GM13977 (cell line): ENCODE measurements around the gene ITPRID1.
"Not testable (repeated sequence)": the region's sequence is repeated elsewhere in the genome, so short reads cannot be mapped to it uniquely, and the experiment has no call there.

Experiments used
- DNase-seq: peaks from one replicate; pipeline ENCODE4 v3.0.0; 2012; ENCODE audit warnings: low spot score
- CTCF ChIP-seq: IDR thresholded peaks from 2 replicates; pipeline ENCODE4 v1.5.1; 2012; ENCODE audit warnings: mild to moderate bottlenecking, control low read depth; ENCODE audit not compliant: insufficient read depth; ENCODE audit errors: extremely low read depth, missing control alignments
- in situ Hi-C: fragments of 300-500 bp; cut with MboI; formaldehyde crosslinking; loops from one replicate; pipeline ENCODE4 v1.12.0; 2022; ENCODE audit warnings: low sequenced_read_pairs, low pct_unique_long_range_greater_than_20kb, mixed read lengths, inconsistent platforms; ENCODE audit not compliant: unreplicated experiment

ITPRID1 gene

DNA sequence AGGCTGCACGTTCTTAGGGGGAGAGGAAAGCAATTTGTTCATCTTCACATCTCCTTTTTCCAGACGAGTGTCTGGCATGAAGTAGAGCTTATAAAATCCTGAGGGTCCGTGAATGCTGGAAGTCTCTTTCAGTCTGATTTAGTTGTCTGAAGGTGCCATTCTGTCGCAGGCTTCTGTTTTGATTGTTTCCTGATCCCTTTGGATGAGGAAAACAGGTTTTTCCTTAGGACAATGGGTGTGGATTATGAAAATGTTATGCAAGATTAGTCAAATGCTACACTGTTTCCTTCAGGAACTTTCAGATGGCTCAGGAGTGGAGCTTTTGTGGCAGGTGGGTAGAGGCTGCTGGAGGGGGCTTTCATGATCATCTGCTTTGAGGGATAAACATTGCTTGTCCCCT, at the start of gene ITPRID1:
ITPRID1 (plus strand) TSS at position 301 of the 400 bp plus-strand sequence. CDS start 38,935 bp downstream, outside the sequence.
- DNase-seq: no peak
- no peak for TF ChIP-seq CTCF
- in situ Hi-C loops: no loop called here

DNA sequence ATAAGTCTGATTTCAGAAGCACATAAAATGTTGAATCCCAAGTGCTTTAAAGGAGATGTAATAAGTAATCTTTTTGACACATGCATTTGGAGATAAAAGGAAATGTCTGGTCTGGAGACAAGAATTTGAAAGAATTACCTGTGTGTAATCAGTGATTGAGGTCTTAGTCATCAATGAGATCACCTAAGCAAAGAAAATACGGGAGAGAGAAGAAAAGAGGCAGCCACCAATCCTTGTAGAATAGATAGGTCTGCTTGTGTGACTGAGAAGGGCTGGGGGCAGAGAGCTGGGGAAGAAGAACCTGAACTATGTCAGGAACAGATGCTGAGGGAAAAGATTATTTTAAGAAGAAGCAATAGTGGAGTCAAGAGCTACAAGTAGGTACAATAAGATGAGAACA, 49.3 kb upstream of the ITPRID1 start:
- no peak for TF ChIP-seq CTCF
- in situ Hi-C loops: no loop called here
- DNase-seq: no peak

GRCh38 chr7:31465285-31465684, 48.6 kb upstream of the ITPRID1 start:
- TF ChIP-seq CTCF: no peak
- no peak for DNase-seq
- in situ Hi-C loops: no loop called here

DNA sequence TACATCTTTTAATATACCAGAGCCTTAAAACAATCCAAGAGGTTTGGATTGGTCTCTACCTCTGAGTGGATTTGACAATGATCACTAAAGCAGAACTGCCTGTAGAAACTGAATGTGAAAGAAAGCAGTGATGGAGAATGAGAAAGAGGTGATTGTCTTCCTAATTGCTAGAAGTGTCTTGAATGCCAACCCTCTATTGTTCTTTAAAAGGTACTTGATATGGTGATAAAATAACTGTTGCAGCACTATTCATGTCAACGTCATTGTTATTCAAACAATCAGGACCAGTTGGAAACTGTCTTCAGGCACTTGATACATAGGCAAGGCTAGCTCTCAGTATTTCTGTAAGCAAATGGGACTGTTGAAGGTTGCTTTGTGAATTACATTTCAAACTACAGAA, 47.9 kb upstream of the ITPRID1 start:
- in situ Hi-C loops: no loop called here
- no peak for TF ChIP-seq CTCF
- DNase-seq: no peak

- DNase-seq, in situ Hi-C loops: not testable (repeated sequence)
These were observed 43.0 kb upstream of the ITPRID1 start for GRCh38 chr7:31470883-31471282.

DNA sequence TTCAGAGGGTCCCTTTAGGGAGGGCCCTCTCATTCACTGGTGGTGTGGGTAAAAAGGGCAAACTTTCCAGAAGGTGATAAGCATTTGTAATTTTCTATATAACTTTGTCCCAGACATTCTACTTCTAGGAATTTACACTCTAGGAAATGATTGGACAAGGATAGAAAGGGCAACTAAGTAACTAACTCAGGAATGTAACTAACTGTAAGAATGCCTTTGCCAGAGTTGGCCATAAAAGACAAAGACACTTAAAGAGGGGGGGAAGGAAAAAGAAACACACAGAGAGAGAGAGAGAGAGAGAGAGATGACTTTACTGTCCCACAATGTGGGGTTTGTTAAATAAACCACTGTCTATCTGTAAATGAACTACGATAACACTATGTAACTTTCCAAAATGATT, 38.5 kb upstream of the ITPRID1 start:
- no peak for TF ChIP-seq CTCF
- DNase-seq: no peak
- in situ Hi-C loops: no loop called here

DNA sequence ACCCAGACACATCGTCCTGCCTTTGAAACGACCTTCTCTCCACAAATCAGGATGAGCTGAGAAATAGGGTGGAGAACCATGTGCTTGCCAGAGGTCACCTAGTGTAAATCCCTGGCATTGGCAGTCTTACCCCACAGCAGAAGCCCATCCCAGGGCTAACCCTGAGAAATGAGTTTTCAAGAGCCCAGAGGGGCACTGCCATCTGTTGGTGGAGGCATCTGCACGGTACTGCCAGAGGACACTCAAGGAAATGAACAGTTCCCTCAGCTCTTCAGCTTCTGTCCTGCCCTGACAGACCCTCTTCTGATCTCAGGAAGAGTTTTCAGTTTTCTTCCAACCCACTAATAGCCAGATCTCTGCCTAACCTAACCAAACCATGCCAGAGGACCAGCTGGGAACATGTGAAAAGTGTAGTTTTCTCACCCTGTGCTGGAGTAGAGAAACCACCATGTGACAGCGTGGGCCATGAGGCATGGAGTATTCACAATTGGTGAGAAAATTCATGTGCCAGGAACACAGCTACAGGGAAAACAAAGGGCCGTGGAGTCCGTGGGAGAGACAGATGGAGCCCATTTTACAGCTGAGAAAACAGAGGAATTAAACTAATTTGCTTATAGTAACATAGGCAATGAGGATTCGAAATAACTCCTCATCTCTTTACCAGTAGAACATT, 37.7 kb upstream of the ITPRID1 start:
- in situ Hi-C loops: no loop called here

More for the DNA sequence above, 37.7 kb upstream of the ITPRID1 start:
- DNase-seq: no peak
- TF ChIP-seq CTCF: no peak
